ENCODE measurements around the gene PCDHB14.
"Not testable (repeated sequence)": the region's sequence is repeated elsewhere in the genome, so short reads cannot be mapped to it uniquely, and the experiment has no call there.

The PCDHB14 gene

DNA sequence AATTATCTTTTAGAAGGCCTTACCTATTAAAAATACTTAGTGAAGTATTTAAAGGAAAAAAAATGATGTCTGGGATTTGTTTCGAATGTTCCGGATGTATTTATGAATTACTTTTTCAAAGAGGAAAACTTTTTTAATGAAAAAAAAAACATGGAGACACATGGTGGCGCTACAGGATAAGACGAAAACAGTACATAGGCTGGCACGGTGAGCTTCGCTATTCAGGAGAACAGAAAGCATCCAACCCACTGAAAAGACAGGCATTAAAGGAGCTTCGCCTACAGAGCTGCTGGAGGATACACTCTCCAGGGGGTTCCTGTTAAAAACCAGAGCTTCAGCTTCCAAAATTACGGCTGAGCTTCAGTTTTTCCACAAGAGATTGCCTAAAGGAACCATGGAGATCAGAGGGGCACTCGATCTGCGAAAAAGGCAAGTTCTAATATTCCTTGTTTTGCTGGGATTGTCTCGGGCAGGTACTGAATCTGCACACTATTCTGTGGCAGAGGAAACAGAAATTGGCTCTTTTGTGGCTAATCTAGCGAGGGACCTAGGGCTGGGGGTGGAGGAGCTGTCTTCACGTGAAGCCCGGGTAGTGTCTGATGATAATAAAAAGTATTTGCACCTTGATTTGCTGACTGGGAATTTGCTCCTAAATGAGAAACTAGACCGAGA is at the start of gene PCDHB14:
PCDHB14 (plus strand) TSS at position 232 of the 672 bp plus-strand sequence; CDS start at position 395, 163 bp downstream.
- peak; percentile 59 to 83 for DNase-seq

DNA sequence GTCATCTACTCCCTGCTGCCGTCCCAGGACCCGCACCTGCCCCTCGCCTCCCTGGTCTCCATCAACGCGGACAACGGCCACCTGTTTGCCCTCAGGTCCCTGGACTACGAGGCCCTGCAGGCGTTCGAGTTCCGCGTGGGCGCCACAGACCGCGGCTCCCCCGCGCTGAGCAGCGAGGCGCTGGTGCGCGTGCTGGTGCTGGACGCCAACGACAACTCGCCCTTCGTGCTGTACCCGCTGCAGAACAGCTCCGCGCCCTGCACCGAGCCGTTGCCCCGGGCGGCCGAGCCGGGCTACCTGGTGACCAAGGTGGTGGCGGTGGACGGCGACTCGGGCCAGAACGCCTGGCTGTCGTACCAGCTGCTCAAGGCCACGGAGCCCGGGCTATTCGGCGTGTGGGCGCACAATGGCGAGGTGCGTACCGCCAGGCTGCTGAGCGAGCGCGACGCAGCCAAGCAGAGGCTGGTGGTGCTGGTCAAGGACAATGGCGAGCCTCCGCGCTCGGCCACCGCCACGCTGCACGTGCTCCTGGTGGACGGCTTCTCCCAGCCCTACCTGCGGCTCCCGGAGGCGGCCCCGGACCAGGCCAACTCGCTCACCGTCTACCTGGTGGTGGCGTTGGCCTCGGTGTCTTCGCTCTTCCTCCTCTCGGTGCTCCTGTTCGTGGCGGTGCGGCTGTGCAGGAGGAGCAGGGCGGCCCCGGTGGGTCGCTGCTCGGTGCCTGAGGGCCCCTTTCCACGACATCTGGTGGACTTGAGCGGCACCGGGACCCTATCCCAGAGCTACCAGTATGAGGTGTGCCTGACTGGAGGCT is 48.6 kb upstream of the PCDHB14 start:
- DNase-seq, result not testable (repeated sequence)

DNA sequence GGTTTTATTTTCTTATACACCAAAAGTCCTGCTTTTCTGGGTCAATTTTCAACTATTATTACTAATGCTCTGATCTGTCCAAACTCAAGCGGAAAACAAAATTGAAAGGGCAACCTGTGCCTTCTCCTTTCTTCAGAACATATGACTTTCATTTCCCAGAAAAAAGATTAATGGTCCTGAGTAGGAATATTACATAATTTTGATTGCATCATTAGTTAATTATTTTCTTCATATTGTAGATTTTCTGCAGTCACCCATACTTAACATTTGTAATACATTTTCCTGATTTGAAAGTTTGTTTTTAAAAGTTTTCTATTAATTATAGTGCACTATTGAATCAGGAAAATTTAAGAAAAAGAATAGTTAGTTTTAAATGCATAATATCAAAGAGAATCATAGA is 47.2 kb upstream of the PCDHB14 start:
- no peak for DNase-seq

DNA sequence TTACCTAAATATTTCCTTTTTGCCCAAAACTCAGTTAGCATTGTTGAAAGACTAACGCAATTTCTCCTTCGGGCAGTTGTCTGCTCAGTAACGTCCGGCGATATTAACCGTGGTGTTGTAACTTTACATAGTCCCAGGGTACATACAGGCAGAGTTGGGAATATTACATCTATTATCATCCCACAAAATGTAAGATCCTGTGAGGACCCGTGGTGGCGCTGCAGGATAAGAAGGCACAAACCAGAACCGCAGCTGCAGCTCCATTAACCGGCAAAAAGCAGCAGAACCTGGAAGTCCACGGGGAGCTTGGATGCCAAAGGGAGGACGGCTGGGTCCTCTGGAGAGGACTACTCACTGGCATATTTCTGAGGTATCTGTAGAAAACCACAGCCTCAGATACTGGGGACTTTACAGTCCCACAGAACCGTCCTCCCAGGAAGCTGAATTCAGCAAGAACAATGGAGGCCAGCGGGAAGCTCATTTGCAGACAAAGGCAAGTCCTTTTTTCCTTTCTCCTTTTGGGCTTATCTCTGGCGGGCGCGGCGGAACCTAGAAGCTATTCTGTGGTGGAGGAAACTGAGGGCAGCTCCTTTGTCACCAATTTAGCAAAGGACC is 45.5 kb upstream of the PCDHB14 start, which contains the start of gene PCDHB8:
PCDHB8 (plus strand) TSS at position 214 of the 615 bp plus-strand sequence; CDS start at position 459, 245 bp downstream.
- peak in 1 of 2 experiments; percentile 64 for DNase-seq

DNA sequence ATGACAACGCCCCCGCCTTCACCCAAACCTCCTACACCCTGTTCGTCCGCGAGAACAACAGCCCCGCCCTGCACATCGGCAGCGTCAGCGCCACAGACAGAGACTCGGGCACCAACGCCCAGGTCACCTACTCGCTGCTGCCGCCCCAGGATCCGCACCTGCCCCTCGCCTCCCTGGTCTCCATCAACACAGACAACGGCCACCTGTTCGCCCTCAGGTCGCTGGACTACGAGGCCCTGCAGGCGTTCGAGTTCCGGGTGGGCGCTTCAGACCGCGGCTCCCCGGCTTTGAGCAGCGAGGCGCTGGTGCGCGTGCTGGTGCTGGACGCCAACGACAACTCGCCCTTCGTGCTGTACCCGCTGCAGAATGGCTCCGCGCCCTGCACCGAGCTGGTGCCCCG is 43.8 kb upstream of the PCDHB14 start:
- DNase-seq, result not testable (repeated sequence)

DNA sequence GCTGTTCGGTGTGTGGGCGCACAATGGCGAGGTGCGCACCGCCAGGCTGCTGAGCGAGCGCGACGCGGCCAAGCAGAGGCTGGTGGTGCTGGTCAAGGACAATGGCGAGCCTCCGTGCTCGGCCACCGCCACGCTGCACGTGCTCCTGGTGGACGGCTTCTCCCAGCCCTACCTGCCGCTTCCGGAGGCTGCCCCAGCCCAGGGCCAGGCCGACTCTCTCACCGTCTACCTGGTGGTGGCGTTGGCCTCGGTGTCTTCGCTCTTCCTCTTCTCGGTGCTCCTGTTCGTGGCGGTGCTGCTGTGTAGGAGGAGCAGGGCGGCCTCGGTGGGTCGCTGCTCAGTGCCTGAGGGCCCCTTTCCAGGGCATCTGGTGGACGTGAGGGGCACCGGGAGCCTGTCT is 43.3 kb upstream of the PCDHB14 start:
- not testable (repeated sequence) for DNase-seq

DNA sequence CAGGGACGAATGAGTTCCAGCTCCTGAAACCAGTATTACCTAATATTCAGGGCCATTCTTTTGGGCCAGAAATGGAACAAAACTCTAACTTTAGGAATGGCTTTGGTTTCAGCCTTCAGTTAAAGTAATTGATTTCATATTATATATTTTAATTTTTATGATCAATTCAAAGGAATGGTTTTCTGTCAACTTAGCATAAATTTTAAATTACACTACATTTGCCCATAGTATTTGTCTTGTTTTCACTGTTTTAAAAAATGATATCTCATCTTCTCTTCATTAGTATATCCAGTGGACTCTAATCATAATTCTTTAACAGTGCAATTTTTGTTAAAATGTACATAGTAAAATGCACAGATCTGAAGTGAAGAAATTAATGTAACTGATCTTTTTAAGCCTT is 42.8 kb upstream of the PCDHB14 start:
- DNase-seq, result no peak

DNA sequence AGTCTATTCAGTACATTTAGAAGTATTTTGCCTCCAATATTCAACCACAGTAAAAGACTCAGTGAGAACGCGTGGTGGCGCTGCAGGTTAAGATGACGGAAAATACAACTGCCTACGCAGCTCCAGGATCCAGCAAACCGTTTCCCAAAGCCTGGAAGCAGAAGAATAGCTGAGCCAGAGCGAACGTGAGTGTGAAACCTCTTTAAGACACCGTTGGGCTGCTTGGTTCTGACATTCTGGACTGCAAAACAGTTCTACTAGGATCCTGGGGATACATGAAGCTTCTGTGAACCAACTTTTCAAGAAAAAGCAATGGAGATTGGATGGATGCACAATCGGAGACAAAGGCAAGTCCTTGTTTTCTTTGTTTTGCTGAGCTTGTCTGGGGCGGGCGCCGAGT is 40.9 kb upstream of the PCDHB14 start, which contains the start of gene PCDHB16:
PCDHB16 (plus strand) TSS at position 140 of the 400 bp plus-strand sequence; CDS start at position 313, 173 bp downstream.
- peak; percentile 75 to 80 for DNase-seq

DNA sequence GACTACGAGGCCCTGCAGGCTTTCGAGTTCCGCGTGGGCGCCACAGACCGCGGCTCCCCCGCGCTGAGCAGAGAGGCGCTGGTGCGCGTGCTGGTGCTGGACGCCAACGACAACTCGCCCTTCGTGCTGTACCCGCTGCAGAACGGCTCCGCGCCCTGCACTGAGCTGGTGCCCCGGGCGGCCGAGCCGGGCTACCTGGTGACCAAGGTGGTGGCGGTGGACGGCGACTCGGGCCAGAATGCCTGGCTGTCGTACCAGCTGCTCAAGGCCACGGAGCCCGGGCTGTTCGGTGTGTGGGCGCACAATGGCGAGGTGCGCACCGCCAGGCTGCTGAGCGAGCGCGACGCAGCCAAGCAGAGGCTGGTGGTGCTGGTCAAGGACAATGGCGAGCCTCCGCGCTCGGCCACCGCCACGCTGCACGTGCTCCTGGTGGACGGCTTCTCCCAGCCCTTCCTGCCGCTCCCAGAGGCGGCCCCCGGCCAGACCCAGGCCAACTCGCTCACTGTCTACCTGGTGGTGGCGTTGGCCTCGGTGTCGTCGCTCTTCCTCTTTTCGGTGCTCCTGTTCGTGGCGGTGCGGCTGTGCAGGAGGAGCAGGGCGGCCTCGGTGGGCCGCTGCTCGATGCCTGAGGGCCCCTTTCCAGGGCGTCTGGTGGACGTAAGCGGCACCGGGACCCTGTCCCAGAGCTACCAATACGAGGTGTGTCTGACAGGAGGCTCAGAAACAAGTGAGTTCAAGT is 38.9 kb upstream of the PCDHB14 start:
- DNase-seq, result not testable (repeated sequence)

DNA sequence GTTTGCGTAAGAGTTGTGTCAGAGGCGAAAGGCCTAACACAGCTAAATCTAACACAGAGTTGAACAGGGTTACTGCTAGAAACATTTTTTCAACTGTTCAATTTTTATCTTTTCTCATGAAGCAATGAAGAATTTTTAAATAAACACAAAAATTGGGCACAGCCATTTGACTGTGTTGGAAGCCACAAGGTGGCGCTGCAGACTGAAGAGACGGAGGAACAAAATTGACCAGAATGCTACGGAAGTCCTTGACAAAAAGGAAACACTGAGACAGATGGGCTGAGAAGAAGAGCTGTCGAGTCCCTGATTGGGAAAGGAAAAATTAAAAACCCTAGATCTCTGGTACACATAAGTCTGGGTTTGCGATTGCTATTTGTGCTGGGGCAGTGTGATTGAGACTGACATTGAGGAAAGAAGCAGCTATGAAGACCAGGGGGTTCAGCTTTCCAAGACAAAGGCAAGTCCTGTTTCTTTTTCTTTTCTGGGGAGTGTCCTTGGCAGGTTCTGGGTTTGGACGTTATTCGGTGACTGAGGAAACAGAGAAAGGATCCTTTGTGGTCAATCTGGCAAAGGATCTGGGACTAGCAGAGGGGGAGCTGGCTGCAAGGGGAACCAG is 36.1 kb upstream of the PCDHB14 start, which contains the start of gene PCDHB9:
PCDHB9 (plus strand) TSS at position 265 of the 616 bp plus-strand sequence; CDS start at position 423, 158 bp downstream.
- peak; percentile 8 to 46 for DNase-seq

DNA sequence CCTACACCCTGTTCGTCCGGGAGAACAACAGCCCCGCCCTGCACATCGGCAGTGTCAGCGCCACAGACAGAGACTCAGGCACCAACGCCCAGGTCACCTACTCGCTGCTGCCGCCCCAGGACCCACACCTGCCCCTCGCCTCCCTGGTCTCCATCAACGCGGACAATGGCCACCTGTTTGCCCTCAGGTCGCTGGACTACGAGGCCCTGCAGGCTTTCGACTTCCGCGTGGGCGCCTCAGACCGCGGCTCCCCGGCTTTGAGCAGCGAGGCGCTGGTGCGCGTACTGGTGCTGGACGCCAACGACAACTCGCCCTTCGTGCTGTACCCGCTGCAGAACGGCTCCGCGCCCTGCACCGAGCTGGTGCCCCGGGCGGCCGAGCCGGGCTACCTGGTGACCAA is 34.5 kb upstream of the PCDHB14 start:
- not testable (repeated sequence) for DNase-seq

DNA sequence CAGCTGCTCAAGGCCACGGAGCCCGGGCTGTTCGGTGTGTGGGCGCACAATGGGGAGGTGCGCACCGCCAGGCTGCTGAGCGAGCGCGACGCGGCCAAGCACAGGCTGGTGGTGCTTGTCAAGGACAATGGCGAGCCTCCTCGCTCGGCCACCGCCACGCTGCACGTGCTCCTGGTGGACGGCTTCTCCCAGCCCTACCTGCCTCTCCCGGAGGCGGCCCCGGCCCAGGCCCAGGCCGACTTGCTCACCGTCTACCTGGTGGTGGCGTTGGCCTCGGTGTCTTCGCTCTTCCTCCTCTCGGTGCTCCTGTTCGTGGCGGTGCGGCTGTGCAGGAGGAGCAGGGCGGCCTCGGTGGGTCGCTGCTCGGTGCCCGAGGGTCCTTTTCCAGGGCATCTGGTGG is 34.0 kb upstream of the PCDHB14 start:
- not testable (repeated sequence) for DNase-seq

DNA sequence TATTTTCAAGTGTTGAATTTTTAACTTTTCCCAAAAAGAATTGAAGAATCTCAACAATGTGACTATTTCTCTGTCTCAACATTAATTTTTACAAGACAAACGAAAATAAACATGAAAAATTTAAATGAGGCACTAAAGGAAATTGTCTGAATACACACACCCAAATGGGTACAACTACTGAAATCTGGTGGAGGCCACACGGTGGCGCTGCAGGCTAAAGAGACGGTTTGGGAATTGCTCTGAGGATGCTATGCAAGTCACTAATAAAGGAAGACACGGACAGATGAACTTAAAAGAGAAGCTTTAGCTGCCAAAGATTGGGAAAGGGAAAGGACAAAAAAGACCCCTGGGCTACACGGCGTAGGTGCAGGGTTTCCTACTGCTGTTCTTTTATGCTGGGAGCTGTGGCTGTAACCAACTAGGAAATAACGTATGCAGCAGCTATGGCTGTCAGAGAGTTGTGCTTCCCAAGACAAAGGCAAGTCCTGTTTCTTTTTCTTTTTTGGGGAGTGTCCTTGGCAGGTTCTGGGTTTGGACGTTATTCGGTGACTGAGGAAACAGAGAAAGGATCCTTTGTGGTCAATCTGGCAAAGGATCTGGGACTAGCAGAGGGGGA is 30.9 kb upstream of the PCDHB14 start, which contains the start of gene PCDHB10:
PCDHB10 (plus strand) TSS at position 244 of the 616 bp plus-strand sequence; CDS start at position 444, 200 bp downstream.
- peak in 1 of 2 experiments; percentile 72 for DNase-seq

DNA sequence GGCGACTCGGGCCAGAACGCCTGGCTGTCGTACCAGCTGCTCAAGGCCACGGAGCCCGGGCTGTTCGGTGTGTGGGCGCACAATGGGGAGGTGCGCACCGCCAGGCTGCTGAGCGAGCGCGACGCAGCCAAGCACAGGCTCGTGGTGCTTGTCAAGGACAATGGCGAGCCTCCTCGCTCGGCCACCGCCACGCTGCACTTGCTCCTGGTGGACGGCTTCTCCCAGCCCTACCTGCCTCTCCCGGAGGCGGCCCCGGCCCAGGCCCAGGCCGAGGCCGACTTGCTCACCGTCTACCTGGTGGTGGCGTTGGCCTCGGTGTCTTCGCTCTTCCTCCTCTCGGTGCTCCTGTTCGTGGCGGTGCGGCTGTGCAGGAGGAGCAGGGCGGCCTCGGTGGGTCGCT is 28.8 kb upstream of the PCDHB14 start:
- DNase-seq, result not testable (repeated sequence)

DNA sequence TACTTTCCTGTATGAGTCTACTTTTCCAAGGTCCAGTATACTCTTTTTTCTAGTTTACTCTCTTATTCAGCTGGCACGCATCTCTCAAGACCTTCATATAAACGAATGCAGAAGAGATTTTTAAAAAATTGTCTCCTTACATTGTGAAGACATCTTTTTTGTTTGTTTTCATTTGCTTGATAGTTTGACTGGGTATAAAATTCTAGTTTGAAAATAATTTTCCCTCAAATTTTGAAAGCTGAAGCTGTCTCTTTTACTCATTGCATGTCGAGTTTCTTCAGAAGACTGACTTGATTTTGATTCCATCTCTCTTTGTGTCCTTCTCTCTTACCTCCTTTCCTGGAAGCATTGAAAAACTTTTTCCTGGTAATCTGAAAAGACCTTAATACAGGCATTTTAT is 26.8 kb upstream of the PCDHB14 start:
- no peak for DNase-seq

DNA sequence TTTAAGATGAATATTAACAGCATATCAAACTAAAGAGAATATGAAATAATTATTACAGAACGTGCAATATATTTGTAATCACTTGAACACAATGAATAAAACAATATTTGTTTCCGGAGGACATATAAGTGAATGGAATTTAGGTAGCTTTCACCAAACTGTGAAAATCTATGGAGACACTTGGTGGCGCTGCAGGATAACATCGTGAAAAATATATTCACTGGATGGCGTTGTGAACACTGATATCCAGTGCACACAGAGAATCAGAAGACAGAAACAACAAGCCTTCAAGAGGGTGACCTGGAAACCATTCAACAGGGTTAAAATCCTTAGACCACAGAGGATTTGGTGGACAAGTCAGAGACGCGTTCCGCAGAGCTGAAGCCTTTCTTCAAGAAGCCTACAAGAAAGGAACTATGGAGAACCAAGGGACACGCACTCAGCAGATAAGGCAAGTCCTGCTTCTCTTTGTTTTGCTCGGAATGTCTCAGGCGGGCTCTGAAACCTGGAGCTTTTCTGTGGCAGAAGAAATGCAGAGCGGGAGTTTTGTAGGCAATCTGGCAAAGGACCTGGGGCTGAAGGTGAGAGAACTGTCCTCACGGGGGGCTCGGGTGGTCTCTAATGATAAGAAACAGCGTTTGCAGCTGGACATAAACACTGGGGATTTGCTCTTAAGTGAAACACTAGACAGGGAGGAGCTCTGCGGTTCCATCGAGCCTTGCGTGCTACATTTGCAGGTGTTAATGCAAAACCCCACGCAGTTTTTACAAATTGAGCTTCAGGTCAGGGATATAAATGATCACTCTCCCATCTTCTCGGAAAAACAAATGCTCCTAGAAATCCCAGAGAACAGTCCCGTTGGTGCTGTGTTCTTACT is 23.5 kb upstream of the PCDHB14 start, which contains the start of gene PCDHB11:
PCDHB11 (plus strand) TSS at position 269 of the 877 bp plus-strand sequence; CDS start at position 417, 148 bp downstream.
- DNase-seq, result peak; percentile 41 to 72

DNA sequence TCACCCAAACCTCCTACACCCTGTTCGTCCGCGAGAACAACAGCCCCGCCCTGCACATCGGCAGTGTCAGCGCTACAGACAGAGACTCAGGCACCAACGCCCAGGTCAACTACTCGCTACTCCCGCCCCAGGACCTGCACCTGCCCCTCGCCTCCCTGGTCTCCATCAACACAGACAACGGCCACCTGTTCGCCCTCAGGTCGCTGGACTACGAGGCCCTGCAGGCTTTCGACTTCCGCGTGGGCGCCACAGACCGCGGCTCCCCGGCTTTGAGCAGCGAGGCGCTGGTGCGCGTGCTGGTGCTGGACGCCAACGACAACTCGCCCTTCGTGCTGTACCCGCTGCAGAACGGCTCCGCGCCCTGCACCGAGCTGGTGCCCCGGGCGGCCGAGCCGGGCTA is 22.0 kb upstream of the PCDHB14 start:
- DNase-seq, result not testable (repeated sequence)

DNA sequence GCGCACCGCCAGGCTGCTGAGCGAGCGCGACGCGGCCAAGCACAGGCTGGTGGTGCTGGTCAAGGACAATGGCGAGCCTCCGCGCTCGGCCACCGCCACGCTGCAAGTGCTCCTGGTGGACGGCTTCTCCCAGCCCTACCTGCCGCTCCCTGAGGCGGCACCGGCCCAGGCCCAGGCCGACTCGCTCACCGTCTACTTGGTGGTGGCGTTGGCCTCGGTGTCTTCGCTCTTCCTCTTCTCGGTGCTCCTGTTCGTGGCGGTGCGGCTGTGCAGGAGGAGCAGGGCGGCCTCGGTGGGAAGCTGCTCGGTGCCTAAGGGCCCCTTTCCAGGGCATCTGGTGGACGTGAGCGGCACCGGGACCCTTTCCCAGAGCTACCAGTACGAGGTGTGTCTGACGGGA is 21.5 kb upstream of the PCDHB14 start:
- not testable (repeated sequence) for DNase-seq

DNA sequence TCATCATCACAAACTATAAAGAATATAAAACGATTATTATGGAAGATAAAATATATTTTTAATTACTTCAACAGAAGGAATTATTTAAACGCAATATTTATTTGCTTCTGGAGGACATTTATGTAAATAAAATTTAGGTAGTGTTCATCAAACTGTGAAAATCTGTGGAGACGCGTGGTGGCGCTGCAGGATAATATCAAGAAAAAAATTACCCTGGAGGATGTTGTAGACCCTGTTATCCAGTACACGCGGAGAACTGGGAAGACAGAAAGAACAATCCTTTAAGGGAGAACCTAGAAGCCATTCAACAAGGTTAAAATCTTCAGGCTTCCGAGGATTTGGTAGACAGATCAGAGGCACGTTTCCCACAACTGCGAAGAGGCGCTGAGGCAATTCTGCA is 14.7 kb upstream of the PCDHB14 start, which contains the start of gene PCDHB12:
PCDHB12 (plus strand) TSS at position 242 of the 400 bp plus-strand sequence. CDS start 189 bp downstream, outside the sequence.
- peak; percentile 23 to 45 for DNase-seq

DNA sequence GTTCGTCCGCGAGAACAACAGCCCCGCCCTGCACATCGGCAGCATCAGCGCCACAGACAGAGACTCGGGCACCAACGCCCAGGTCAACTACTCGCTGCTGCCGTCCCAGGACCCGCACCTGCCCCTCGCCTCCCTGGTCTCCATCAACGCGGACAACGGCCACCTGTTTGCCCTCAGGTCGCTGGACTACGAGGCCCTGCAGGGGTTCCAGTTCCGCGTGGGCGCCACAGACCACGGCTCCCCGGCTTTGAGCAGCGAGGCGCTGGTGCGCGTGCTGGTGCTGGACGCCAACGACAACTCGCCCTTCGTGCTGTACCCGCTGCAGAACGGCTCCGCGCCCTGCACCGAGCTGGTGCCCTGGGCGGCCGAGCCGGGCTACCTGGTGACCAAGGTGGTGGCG is 12.9 kb upstream of the PCDHB14 start:
- DNase-seq, result not testable (repeated sequence)
